Body of pancreas (tissue), 4 donors: ENCODE measurements around the gene PHRF1. TPM values are rescaled to one million over a fixed set of nuclear protein-coding genes. Genes with fewer than 3 reads are reported as not detected.

ENCODE experiments used
- ATAC-seq: fragments of 150-250 bp; one replicate; pipeline ENCODE4 v1.9.1; 2016
- DNase-seq, 4 donors: peaks; one replicate each; pipeline ENCODE4 v3.0.0-alpha.2; 2019
- H3K27ac ChIP-seq, 4 donors: fragments of 200-600 bp; sonication (generic); 1 replicate in 3 of 4; 2 replicates in 1 of 4; pipeline versions ENCODE4 v1.5.1 to v1.6.1; 2016 to 2019; ENCODE audit warnings: mild to moderate bottlenecking in 1 of 4, mixed read lengths in 1 of 4, moderate library complexity in 1 of 4
- H3K27me3 ChIP-seq, 2 donors: fragments of 200-600 bp; sonication (generic); one replicate each; pipeline ENCODE4 v1.6.0; 2016; ENCODE audit warnings: mild to moderate bottlenecking in 1 of 2
- H3K36me3 ChIP-seq, 2 donors: fragments of 200-600 bp; sonication (generic); replicated peaks in 1 of 2; 2 replicates each; pipeline ENCODE4 v1.5.1; 2016; ENCODE audit warnings: low read depth in 2 of 2; ENCODE audit not compliant: insufficient read depth in 1 of 2
- H3K4me1 ChIP-seq: fragments of 200-600 bp; sonication (generic); one replicate; pipeline ENCODE4 v1.6.0; 2016
- H3K4me3 ChIP-seq, 2 donors: fragments of 200-600 bp; sonication (generic); 1 replicate in 1 of 2; 2 replicates in 1 of 2; pipeline ENCODE4 v1.5.1; 2016 to 2019
- H3K9me3 ChIP-seq, 3 donors: fragments of 200-600 bp; sonication (generic); 1 replicate in 2 of 3; 2 replicates in 1 of 3; pipeline ENCODE4 v1.5.1; 2016
- CTCF ChIP-seq, 7 experiments: fragments of 450-650 bp in 4 of 7; fragments of 200-600 bp in 3 of 7; sonication (generic) in 3 of 7; IDR thresholded peaks; one replicate each; pipeline ENCODE4 v1.5.1; 2016 to 2019; ENCODE audit warnings: antibody characterized with exemption in 7 of 7
- POLR2A ChIP-seq, 3 donors: fragments of 450-650 bp; IDR thresholded peaks; one replicate each; pipeline ENCODE4 v1.6.1; 2016; ENCODE audit warnings: antibody characterized with exemption in 3 of 3, mild to moderate bottlenecking in 2 of 3
- WGBS, 2 donors: methylation state at CpG; one replicate each; pipeline ENCODE4 v1.1.5; 2017; 5-methylcytosine and 5-hydroxymethylcytosine counted together
- intact Hi-C: fragments of 100-400 bp; cut with DNase I; formaldehyde crosslinking; loops from one replicate; pipeline ENCODE4 v1.15.1; 2023
- total RNA-seq, 2 donors: library from RNA; depleted of rRNA; stranded (reverse); fragments of >200 nt; gene quantifications; one replicate each; pipeline ENCODE4 v1.1.0, GENCODE V29; 2016

Gene PHRF1
- total RNA-seq, 2 donors from 2014 or later: 18.2 to 34.3 TPM

DNA sequence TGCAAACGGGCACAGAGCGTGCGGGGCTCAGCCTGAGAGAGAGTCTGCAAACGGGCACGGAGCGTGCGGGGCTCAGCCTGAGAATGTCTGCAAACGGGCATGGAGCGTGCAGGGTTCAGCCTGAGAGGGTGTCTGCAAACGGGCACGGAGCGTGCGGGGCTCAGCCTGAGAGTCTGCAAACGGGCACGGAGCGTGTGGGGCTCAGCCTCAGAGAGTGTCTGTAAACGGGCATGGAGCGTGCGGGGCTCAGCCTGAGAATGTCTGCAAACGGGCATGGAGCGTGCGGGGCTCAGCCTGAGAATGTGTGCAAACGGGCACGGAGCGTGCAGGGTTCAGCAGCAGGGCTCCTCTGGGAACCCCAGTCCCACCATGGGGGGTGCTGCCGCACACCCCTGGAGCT lies 13.5 kb downstream of the PHRF1 start:
- Histone ChIP-seq H3K4me3 (no peak overlapping the region), H3K36me3 (peaks cover 18 to 40% of the 10 kb centered on the region in 2 donors), H3K4me1 (no peaks in the 10 kb centered on the region), H3K9me3 (no peaks in the 10 kb centered on the region), H3K27ac (no peak overlapping the region), H3K27me3 (no peaks in the 10 kb centered on the region)
- WGBS, 2 donors: 93 to 96% methylated on average over 25 to 26 of the region's 26 CpGs
- intact Hi-C loops: no loop called here
- ATAC-seq (no peak), DNase-seq (no peak)
- TF ChIP-seq CTCF (IDR thresholded peaks at IDR 0.05) (no peak), POLR2A (IDR thresholded peaks at IDR 0.05) (no peak)

DNA sequence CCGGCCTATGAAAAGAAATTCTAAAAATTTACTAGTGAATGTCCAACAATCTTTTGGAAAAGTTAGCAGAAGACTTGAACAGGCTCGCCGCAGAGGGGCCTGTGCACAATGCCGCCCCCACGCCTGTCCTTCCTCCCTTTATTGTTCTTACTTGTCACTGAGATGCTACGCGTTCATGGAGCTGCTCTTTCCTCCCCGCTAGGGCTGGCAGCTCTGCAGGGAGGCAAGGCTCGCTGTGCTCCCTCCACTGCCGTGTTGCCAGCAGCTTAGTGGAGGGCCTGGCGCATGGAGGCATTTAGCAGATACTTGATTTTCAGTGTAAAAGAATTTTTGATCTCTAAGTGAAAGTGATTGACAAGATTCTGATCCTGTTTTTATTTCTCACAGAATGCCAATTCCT lies 14.7 kb downstream of the PHRF1 start:
- intact Hi-C loops: no loop called here
- Histone ChIP-seq H3K4me3 (no peak overlapping the region), H3K36me3 (peaks cover 18 to 43% of the 10 kb centered on the region in 2 donors), H3K4me1 (no peaks in the 10 kb centered on the region), H3K27me3 (no peaks in the 10 kb centered on the region), H3K9me3 (no peaks in the 10 kb centered on the region), H3K27ac (no peak overlapping the region)
- ATAC-seq: no peak
- WGBS, 2 donors: 79 to 86% methylated on average over 11 of the region's 11 CpGs
- no peak for DNase-seq
- no peak for TF ChIP-seq POLR2A (IDR thresholded peaks at IDR 0.05)
- TF ChIP-seq CTCF (IDR thresholded peaks at IDR 0.05): no peak

DNA sequence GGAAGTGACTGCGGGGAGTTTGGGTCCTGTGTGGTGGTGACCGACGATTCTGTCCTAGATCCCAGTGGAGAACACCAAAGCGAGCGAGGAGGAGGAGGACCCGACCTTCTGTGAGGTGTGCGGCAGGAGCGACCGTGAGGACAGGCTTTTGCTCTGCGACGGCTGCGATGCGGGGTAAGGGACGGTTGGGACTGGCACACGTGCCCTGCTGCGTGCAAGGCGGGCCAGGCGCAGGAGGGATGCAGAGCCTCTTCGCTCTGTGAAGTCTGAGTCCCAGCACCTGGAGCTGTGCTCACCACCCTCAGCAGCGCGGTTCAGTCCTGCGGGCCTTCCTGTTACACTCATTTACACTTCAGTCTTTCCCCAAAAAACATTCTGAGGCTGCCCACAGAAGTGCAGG lies 16.2 kb downstream of the PHRF1 start:
- Histone ChIP-seq H3K9me3 (no peaks in the 10 kb centered on the region), H3K4me3 (no peak overlapping the region), H3K27me3 (no peaks in the 10 kb centered on the region), H3K4me1 (no peaks in the 10 kb centered on the region), H3K27ac (no peak overlapping the region), H3K36me3 (peaks cover 18 to 38% of the 10 kb centered on the region in 2 donors)
- DNase-seq (no peak), ATAC-seq (no peak)
- WGBS, 2 donors: 92 to 97% methylated on average over 22 of the region's 22 CpGs
- intact Hi-C loops: no loop called here
- TF ChIP-seq CTCF (IDR thresholded peaks at IDR 0.05) (no peak), POLR2A (IDR thresholded peaks at IDR 0.05) (no peak)

DNA sequence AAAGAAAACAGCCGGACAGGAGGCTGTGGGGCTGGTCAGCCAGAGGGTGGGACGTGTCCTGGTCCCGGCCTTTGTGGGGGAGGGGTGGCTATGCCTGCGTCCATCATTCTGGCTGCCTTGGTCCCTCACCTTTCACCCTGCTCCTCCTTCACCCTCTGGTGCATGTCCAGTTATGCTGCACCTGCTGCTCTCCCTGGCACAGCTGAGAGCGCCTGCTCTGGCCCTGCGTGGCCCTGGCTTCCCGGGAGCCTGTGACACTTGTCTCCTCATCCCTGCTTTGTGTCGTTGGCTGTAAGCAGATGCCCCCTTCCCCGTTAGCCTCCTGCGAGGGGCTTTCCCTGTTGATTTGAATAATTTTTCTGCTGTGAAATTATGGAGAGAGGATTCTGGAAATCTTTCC lies 16.6 kb downstream of the PHRF1 start:
- WGBS, 2 donors: 87 to 88% methylated on average over 10 of the region's 10 CpGs
- no peaks in the 10 kb centered on the region for H3K4me1 ChIP-seq
- no peaks in the 10 kb centered on the region for H3K27me3 ChIP-seq
- H3K4me3 ChIP-seq: no peak overlapping the region
- no peak overlapping the region for H3K27ac ChIP-seq
- no peak for DNase-seq
- H3K36me3 ChIP-seq: peaks cover 18 to 38% of the 10 kb centered on the region in 2 donors
- no peaks in the 10 kb centered on the region for H3K9me3 ChIP-seq
- intact Hi-C loops: no loop called here
- no peak for ATAC-seq
- TF ChIP-seq CTCF (IDR thresholded peaks at IDR 0.05) (no peak), POLR2A (IDR thresholded peaks at IDR 0.05) (no peak)

GRCh38 chr11:593347-593746 lies 17.1 kb downstream of the PHRF1 start:
- H3K36me3 ChIP-seq: peaks cover 18 to 41% of the 10 kb centered on the region in 2 donors
- WGBS, 2 donors: 91 to 96% methylated on average over 12 to 14 of the region's 21 CpGs
- H3K4me1 ChIP-seq: no peaks in the 10 kb centered on the region
- H3K27ac ChIP-seq: no peak overlapping the region
- no peak for ATAC-seq
- no peak for DNase-seq
- H3K27me3 ChIP-seq: no peaks in the 10 kb centered on the region
- H3K9me3 ChIP-seq: no peaks in the 10 kb centered on the region
- intact Hi-C loops: no loop called here
- TF ChIP-seq POLR2A (IDR thresholded peaks at IDR 0.05) (no peak), CTCF (IDR thresholded peaks at IDR 0.05) (no peak)
- H3K4me3 ChIP-seq: no peak overlapping the region
